ENCODE data around the gene RAMACL. TPM values are rescaled to one million over a fixed set of nuclear protein-coding genes. Genes with fewer than 3 reads are reported as not detected.

Gene RAMACL
- total and polyA plus RNA-seq, 2 of the 13 experiments (the other 11 are each of a cell fraction or from before 2014, with no cell fraction given) = 0.09 to 0.29 TPM

- no TSS peak for BruUV-seq (replicated peaks)
- FAIRE-seq (no peak), DNase-seq (ENCODE audit: low spot score) (no peak), ATAC-seq (no peak)
- Histone ChIP-seq H3K4me3 (replicated peaks in 1 of 3; ENCODE audit: insufficient read depth in 1 of 3, low read depth in 2 of 3, low read length in 3 of 3) (no peak overlapping the region), H3K9ac (ENCODE audit: insufficient read depth, low read depth, low read length) (no peak overlapping the region), H3K27me3 (ENCODE audit: control insufficient read depth in 1 of 2, insufficient read depth in 2 of 2, low read length in 2 of 2) (peaks cover 5 to 69% of the 10 kb centered on the region in 2 experiments; a peak in 3 of 5 replicates), H3K36me3 (replicated peaks in 1 of 2; ENCODE audit: control insufficient read depth in 1 of 2, insufficient read depth in 2 of 2, low read length in 2 of 2) (no peaks in the 10 kb centered on the region), H2AFZ (ENCODE audit: low read length) (no peak overlapping the region), H3K4me2 (ENCODE audit: low read depth, low read length) (no peak overlapping the region), H3K9me3 (ENCODE audit: low read length) (no peaks in the 10 kb centered on the region), H3K4me1 (ENCODE audit: insufficient read depth, low read length) (no peaks in the 10 kb centered on the region), H4K20me1 (ENCODE audit: insufficient read depth, low read length) (no peaks in the 10 kb centered on the region), H3K79me2 (ENCODE audit: insufficient read depth, low read length) (no peaks in the 10 kb centered on the region), H3K27ac (ENCODE audit: extremely low read length, insufficient read depth, low read length) (no peak overlapping the region)
- ChIA-PET CTCF (ENCODE audit: low intra/inter-chr PET ratio, low total read pairs) (no interaction called here), POLR2A (no interaction called here)
- in situ Hi-C loops (cut with HindIII; ENCODE audit: extremely low pct_ligation_motif_present, low pct_unique_long_range_greater_than_20kb) = no loop called here
- 8% methylated on average over 6 of the region's 6 CpGs for WGBS (ENCODE audit: low lambda C conversion rate)
- intact Hi-C loops (cut with micrococcal nuclease; ENCODE audit: unreplicated experiment) = no loop called here
- TF ChIP-seq GMEB1 (CRISPR knock-in tag; IDR thresholded peaks at IDR 0.05; ENCODE audit: borderline replicate concordance) = no peak
- no peak for TF ChIP-seq ZNF615 (CRISPR knock-in tag; IDR thresholded peaks at IDR 0.05; ENCODE audit: borderline replicate concordance)
- no peak for TF ChIP-seq ZNF414 (CRISPR knock-in tag; IDR thresholded peaks at IDR 0.05)
- no peak for TF ChIP-seq ZBED4 (CRISPR knock-in tag; IDR thresholded peaks at IDR 0.05; ENCODE audit: borderline replicate concordance)
- TF ChIP-seq MTA1 (CRISPR knock-in tag; IDR thresholded peaks at IDR 0.05; ENCODE audit: borderline replicate concordance) = no peak
- no peak for TF ChIP-seq ZNF841 (CRISPR knock-in tag; IDR thresholded peaks at IDR 0.05; ENCODE audit: borderline replicate concordance)
- no peak for TF ChIP-seq ZNF660 (CRISPR knock-in tag; IDR thresholded peaks at IDR 0.05; ENCODE audit: borderline replicate concordance, low read depth)
- no peak for TF ChIP-seq ZFP41 (CRISPR knock-in tag; IDR thresholded peaks at IDR 0.05; ENCODE audit: borderline replicate concordance)
- TF ChIP-seq ZNF556 (CRISPR knock-in tag; IDR thresholded peaks at IDR 0.05; ENCODE audit: borderline replicate concordance) = no peak
- no peak for TF ChIP-seq SMARCE1 (IDR thresholded peaks at IDR 0.05; ENCODE audit: borderline replicate concordance)
- TF ChIP-seq SKIL (CRISPR knock-in tag; IDR thresholded peaks at IDR 0.05; ENCODE audit: borderline replicate concordance) = no peak
- no peak for TF ChIP-seq ZNF850 (CRISPR knock-in tag; conservative IDR thresholded peaks at IDR 0.05)
- no peak for TF ChIP-seq NR2F1 (CRISPR knock-in tag; IDR thresholded peaks at IDR 0.05)
- no peak for TF ChIP-seq KAT2B (IDR thresholded peaks at IDR 0.05; ENCODE audit: borderline replicate concordance, low read depth, low read length)
- no peak for TF ChIP-seq RORA (CRISPR knock-in tag; IDR thresholded peaks at IDR 0.05)
These were observed 31.4 kb downstream of the RAMACL start for GRCh38 chr6:166555086-166555485.

Data from HepG2 (cell line).